HepG2 (cell line): Measurements from ENCODE around the gene DCC. TPM values are rescaled to one million over a fixed set of nuclear protein-coding genes. Genes with fewer than 3 reads are reported as not detected.

Experiments used
- ATAC-seq: fragments of 200-7000 bp; cut with Tn5 transposase; 3 replicates; pipeline ENCODE4 v1.9.1; 2020; ENCODE audit warnings: mild to moderate bottlenecking, moderate library complexity
- BruUV-seq: library from RNA; stranded (reverse); fragments of 400-500 nt; replicated peaks from 2 replicates; lab custom pipeline; 2021; lab: Mats Ljungman, UMichigan
- CTCF ChIA-PET: fragments of 300-600 bp; formaldehyde crosslinking; extraction: SDS; loops from one replicate; lab custom pipeline; 2021; ENCODE audit warnings: low total read pairs, inconsistent platforms, low intra/inter-chr PET ratio; lab: Yijun Ruan, JAX
- POLR2A ChIA-PET: fragments of 350-600 bp; sonication (Branson Sonifier 250); formaldehyde crosslinking; loops from one replicate; lab custom pipeline; 2020; ENCODE audit warnings: antibody characterized with exemption, inconsistent platforms; lab: Yijun Ruan, JAX
- DNase-seq: peaks from one replicate; pipeline ENCODE4 v3.0.0-alpha.2; 2015; ENCODE audit warnings: low spot score
- FAIRE-seq: peaks from 3 replicates; lab custom pipeline; 2011; peaks lifted over from hg19 to GRCh38; lab: Jason Lieb, UNC
- H2AFZ ChIP-seq: one replicate; pipeline ENCODE4 v1.6.1; 2011; ENCODE audit warnings: low read length, inconsistent platforms
- H3K27ac ChIP-seq: fragments of 300-600 bp; 3 replicates; pipeline ENCODE4 v1.8.0; 2011; ENCODE audit warnings: mixed run types, mild to moderate bottlenecking, mixed read lengths, low read length, inconsistent platforms; ENCODE audit not compliant: insufficient read depth; ENCODE audit errors: extremely low read length
- H3K27me3 ChIP-seq, 2 experiments: fragments of 200-600 bp in 1 of 2; 2 replicates in 1 of 2; 3 replicates in 1 of 2; pipeline versions ENCODE4 v1.6.0 to v1.8.0; 2011; ENCODE audit warnings: low read length in 2 of 2, mild to moderate bottlenecking in 2 of 2, moderate library complexity in 2 of 2, inconsistent platforms in 1 of 2; ENCODE audit not compliant: insufficient read depth in 2 of 2, control insufficient read depth in 1 of 2
- H3K36me3 ChIP-seq, 2 experiments: fragments of 200-600 bp in 1 of 2; replicated peaks in 1 of 2; 2 replicates in 1 of 2; 3 replicates in 1 of 2; pipeline versions ENCODE4 v1.5.1 to v1.8.0; 2011; ENCODE audit warnings: low read length in 2 of 2, inconsistent platforms in 1 of 2; ENCODE audit not compliant: insufficient read depth in 2 of 2, control insufficient read depth in 1 of 2
- H3K4me1 ChIP-seq: 2 replicates; pipeline ENCODE4 v1.5.1; 2012; ENCODE audit warnings: low read length, inconsistent platforms; ENCODE audit not compliant: insufficient read depth
- H3K4me2 ChIP-seq: 2 replicates; pipeline ENCODE4 v1.6.0; 2011; ENCODE audit warnings: low read depth, low read length, inconsistent platforms
- H3K4me3 ChIP-seq, 3 experiments: fragments of 200-600 bp in 1 of 3; sonication (generic), shearing (Covaris generic) in 1 of 3; replicated peaks in 1 of 3; 2 replicates each; pipeline ENCODE4 v1.5.1; 2011 to 2016; ENCODE audit warnings: low read length in 3 of 3, inconsistent platforms in 2 of 3, low read depth in 2 of 3, mild to moderate bottlenecking in 2 of 3, control low read depth in 1 of 3, mixed read lengths in 1 of 3; ENCODE audit not compliant: insufficient read depth in 1 of 3
- H3K79me2 ChIP-seq: one replicate; pipeline ENCODE4 v1.6.1; 2011; ENCODE audit warnings: low read length, inconsistent platforms; ENCODE audit not compliant: insufficient read depth
- H3K9ac ChIP-seq: 2 replicates; pipeline ENCODE4 v1.6.0; 2011; ENCODE audit warnings: mild to moderate bottlenecking, low read depth, low read length, inconsistent platforms; ENCODE audit not compliant: insufficient read depth
- H3K9me3 ChIP-seq: 2 replicates; pipeline ENCODE4 v1.5.1; 2012; ENCODE audit warnings: mild to moderate bottlenecking, low read length
- H4K20me1 ChIP-seq: 2 replicates; pipeline ENCODE4 v1.6.0; 2011; ENCODE audit warnings: inconsistent platforms, mild to moderate bottlenecking, low read length, moderate library complexity; ENCODE audit not compliant: insufficient read depth
- EP300 ChIP-seq, 3 experiments: sonication (generic) in 1 of 3; formaldehyde crosslinking in 1 of 3; IDR thresholded peaks; 2 replicates each; pipeline versions ENCODE4 v1.5.1 to v1.6.1; 2011 to 2020; ENCODE audit warnings: low read depth in 2 of 3, low read length in 2 of 3, borderline replicate concordance in 1 of 3, improper control_type of control experiment in 1 of 3, mild to moderate bottlenecking in 1 of 3, missing genetic modification reagents in 1 of 3, moderate library complexity in 1 of 3
- ETV5 ChIP-seq: IDR thresholded peaks from 2 replicates; pipeline ENCODE4 v1.6.1; 2018; ENCODE audit warnings: missing biosample characterization, missing genetic modification reagents, inconsistent platforms, borderline replicate concordance
- HNRNPH1 ChIP-seq: fragments of 200-400 bp; formaldehyde crosslinking; optimal IDR thresholded peaks from 2 replicates; pipeline ENCODE3; 2017; ENCODE audit warnings: mild to moderate bottlenecking, low read depth, low read length
- MAFK ChIP-seq, 2 experiments: IDR thresholded peaks in 1 of 2; conservative IDR thresholded peaks in 1 of 2; 2 replicates each; pipeline ENCODE4 v1.6.1; 2011; ENCODE audit warnings: improper control_type of control experiment in 2 of 2, low read length in 2 of 2
- MIER2 ChIP-seq: IDR thresholded peaks from 2 replicates; pipeline ENCODE4 v1.6.1; 2016; ENCODE audit warnings: missing biosample characterization, missing genetic modification reagents
- PRMT3 ChIP-seq: sonication (generic); formaldehyde crosslinking; IDR thresholded peaks from 2 replicates; pipeline ENCODE4 v1.8.1; 2022; ENCODE audit warnings: low read depth, mild to moderate bottlenecking, moderate library complexity, missing genetic modification reagents, borderline replicate concordance
- SRSF1 ChIP-seq: fragments of 200-400 bp; formaldehyde crosslinking; optimal IDR thresholded peaks from 2 replicates; pipeline ENCODE3; 2017; ENCODE audit warnings: mild to moderate bottlenecking, low read depth, low read length, moderate library complexity
- TAF1 ChIP-seq: sonication (generic); formaldehyde crosslinking; IDR thresholded peaks from 2 replicates; pipeline ENCODE4 v1.4.0; 2020; ENCODE audit warnings: missing genetic modification reagents
- ZC3H13 ChIP-seq: sonication (generic); formaldehyde crosslinking; IDR thresholded peaks from 2 replicates; pipeline ENCODE4 v1.8.1; 2023; ENCODE audit warnings: mild to moderate bottlenecking, missing genetic modification reagents, moderate library complexity
- ZIK1 ChIP-seq: sonication (generic); formaldehyde crosslinking; IDR thresholded peaks from 2 replicates; pipeline ENCODE4 v1.5.0; 2020; ENCODE audit warnings: mild to moderate bottlenecking, low read depth, missing genetic modification reagents, borderline replicate concordance
- ZNF20 ChIP-seq: sonication (generic); formaldehyde crosslinking; IDR thresholded peaks from 2 replicates; pipeline ENCODE4 v1.4.0; 2020; ENCODE audit warnings: mild to moderate bottlenecking, moderate library complexity, missing genetic modification reagents
- ZNF703 ChIP-seq: sonication (generic); formaldehyde crosslinking; IDR thresholded peaks from 2 replicates; pipeline ENCODE4 v1.5.1; 2020; ENCODE audit warnings: missing genetic modification reagents, mild to moderate bottlenecking, moderate library complexity, borderline replicate concordance
- WGBS: methylation state at CpG from one replicate; pipeline ENCODE4 v1.1.6; 2017; ENCODE audit warnings: low lambda C conversion rate; 5-methylcytosine and 5-hydroxymethylcytosine counted together
- in situ Hi-C: cut with HindIII; loops from 2 replicates; pipeline ENCODE4 v1.10.0; 2017; ENCODE audit warnings: low pct_unique_long_range_greater_than_20kb; ENCODE audit not compliant: extremely low pct_ligation_motif_present
- intact Hi-C: fragments of 100-400 bp; cut with micrococcal nuclease; formaldehyde crosslinking; loops from one replicate; pipeline ENCODE4 v1.10.0; 2022; ENCODE audit not compliant: unreplicated experiment
- polyA plus RNA-seq, 8 experiments: library from polyadenylated mRNA; depleted of rRNA in 3 of 8; stranded (reverse) in 7 of 8; unstranded in 1 of 8; fragments of >200 nt; fragmentation: Illumina TruSeq in 4 of 8; extraction: Trizol in 4 of 8; gene quantifications; 2 replicates each; pipeline versions ENCODE4 v1.2.1 to v1.2.3, GENCODE V29; 2011 to 2016; ENCODE audit warnings: low read depth in 4 of 8, missing spikeins in 1 of 8, mixed read lengths in 1 of 8; ENCODE audit not compliant: insufficient read depth in 1 of 8
- total RNA-seq, 5 experiments: library from RNA; depleted of rRNA; stranded (reverse); fragments of >200 nt; fragmentation: Illumina TruSeq; extraction: Trizol; gene quantifications; 2 replicates each; pipeline ENCODE4 v1.2.3, GENCODE V29; 2016; ENCODE audit warnings: low read depth in 1 of 5
- TF ChIP-seq, protein P1 (sequence below): sonication (generic); formaldehyde crosslinking; IDR thresholded peaks from 2 replicates; pipeline ENCODE4 v1.8.1; 2023; ENCODE audit warnings: missing genetic modification reagents, inconsistent platforms, borderline replicate concordance
- TF ChIP-seq, protein P2 (sequence below): sonication (generic); formaldehyde crosslinking; IDR thresholded peaks from 2 replicates; pipeline ENCODE4 v1.8.0; 2022; ENCODE audit warnings: missing genetic modification reagents, low read depth, mild to moderate bottlenecking, borderline replicate concordance
- TF ChIP-seq, protein P3 (sequence below): sonication (generic); formaldehyde crosslinking; IDR thresholded peaks from 2 replicates; pipeline ENCODE4 v1.9.0; 2021; ENCODE audit warnings: missing genetic modification reagents, borderline replicate concordance

Gene DCC
- total and polyA plus RNA-seq, 2 of the 13 experiments (the other 11 are each of a cell fraction or from before 2014, with no cell fraction given): not detected

DNA sequence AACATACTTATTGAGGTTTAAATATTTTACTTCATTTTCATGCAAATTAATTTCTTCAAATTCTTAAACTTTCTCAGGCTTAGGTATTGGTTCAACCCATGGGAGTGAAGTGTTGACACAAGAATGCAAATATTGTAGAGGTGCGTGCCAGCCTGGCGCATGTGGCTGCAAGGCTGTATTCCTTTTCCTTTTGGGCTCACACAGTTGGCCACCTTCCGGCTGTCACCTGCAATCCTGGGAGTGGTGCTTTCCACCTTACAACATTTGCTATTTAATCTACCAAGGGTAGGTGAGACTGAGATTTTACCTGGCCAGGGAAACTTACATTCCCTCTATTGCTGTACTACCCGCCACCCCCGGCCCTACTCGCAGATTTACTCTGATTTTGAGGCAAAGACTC lies 141.1 kb downstream of the DCC start:
- intact Hi-C loops: no loop called here
- no peaks in the 10 kb centered on the region for H3K79me2 ChIP-seq
- H3K27me3 ChIP-seq: no peaks in the 10 kb centered on the region
- H3K4me2 ChIP-seq: no peak overlapping the region
- H3K4me3 ChIP-seq: no peak overlapping the region
- 2% methylated on average over 6 of the region's 6 CpGs for WGBS
- H2AFZ ChIP-seq: no peak overlapping the region
- H3K9ac ChIP-seq: no peak overlapping the region
- no peak for DNase-seq
- in situ Hi-C loops: no loop called here
- ATAC-seq: no peak
- no peaks in the 10 kb centered on the region for H3K9me3 ChIP-seq
- BruUV-seq: no TSS peak
- ChIA-PET POLR2A (no interaction called here), CTCF (no interaction called here)
- no peaks in the 10 kb centered on the region for H4K20me1 ChIP-seq
- no peak for FAIRE-seq
- no peaks in the 10 kb centered on the region for H3K4me1 ChIP-seq
- H3K27ac ChIP-seq: no peak overlapping the region
- H3K36me3 ChIP-seq: no peaks in the 10 kb centered on the region
- no peak for TF ChIP-seq ZNF703 (CRISPR knock-in tag)
- TF ChIP-seq MAFK (conservative IDR thresholded peaks at IDR 0.05 in 1 of 2, IDR thresholded peaks at IDR 0.05 in 1 of 2; ENCODE audit: low read length in 2 of 2): no peak
- TF ChIP-seq PRMT3 (CRISPR knock-in tag): no peak
- TF ChIP-seq, protein P1, sequence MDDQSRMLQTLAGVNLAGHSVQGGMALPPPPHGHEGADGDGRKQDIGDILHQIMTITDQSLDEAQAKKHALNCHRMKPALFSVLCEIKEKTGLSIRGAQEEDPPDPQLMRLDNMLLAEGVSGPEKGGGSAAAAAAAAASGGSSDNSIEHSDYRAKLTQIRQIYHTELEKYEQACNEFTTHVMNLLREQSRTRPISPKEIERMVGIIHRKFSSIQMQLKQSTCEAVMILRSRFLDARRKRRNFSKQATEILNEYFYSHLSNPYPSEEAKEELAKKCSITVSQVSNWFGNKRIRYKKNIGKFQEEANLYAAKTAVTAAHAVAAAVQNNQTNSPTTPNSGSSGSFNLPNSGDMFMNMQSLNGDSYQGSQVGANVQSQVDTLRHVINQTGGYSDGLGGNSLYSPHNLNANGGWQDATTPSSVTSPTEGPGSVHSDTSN (CRISPR knock-in tag): no peak
- TF ChIP-seq, protein P2, sequence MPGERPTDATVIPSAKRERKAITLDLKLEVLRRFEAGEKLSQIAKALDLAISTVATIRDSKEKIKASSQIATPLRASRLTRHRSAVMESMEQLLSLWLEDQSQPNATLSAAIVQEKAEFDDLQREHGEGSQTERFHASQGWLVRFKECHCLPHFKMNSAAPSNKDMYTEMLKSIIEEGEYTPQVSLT (CRISPR knock-in tag): no peak
- no peak for TF ChIP-seq ETV5 (CRISPR knock-in tag)
- TF ChIP-seq, protein P3, sequence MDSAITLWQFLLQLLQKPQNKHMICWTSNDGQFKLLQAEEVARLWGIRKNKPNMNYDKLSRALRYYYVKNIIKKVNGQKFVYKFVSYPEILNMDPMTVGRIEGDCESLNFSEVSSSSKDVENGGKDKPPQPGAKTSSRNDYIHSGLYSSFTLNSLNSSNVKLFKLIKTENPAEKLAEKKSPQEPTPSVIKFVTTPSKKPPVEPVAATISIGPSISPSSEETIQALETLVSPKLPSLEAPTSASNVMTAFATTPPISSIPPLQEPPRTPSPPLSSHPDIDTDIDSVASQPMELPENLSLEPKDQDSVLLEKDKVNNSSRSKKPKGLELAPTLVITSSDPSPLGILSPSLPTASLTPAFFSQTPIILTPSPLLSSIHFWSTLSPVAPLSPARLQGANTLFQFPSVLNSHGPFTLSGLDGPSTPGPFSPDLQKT (CRISPR knock-in tag): no peak
- TF ChIP-seq MIER2: no peak
- no peak for TF ChIP-seq SRSF1
- no peak for TF ChIP-seq ZNF20 (CRISPR knock-in tag)
- no peak for TF ChIP-seq ZIK1 (CRISPR knock-in tag)
- no peak for TF ChIP-seq TAF1
- no peak for TF ChIP-seq EP300 (IDR thresholded peaks at IDR 0.05; ENCODE audit: low read depth in 2 of 2, low read length in 2 of 2)
- TF ChIP-seq EP300 (CRISPR knock-in tag; IDR thresholded peaks at IDR 0.05; ENCODE audit: borderline replicate concordance): no peak
- TF ChIP-seq ZC3H13: no peak
- no peak for TF ChIP-seq HNRNPH1
